GM10248 (cell line): ENCODE data around the gene MRRF.
A peak's percentile ranks its signal among the peaks of the same experiment; 100 is the strongest.

Experiments
- CTCF ChIA-PET: fragments of 300-600 bp; sonication (Branson Sonifier 250); formaldehyde crosslinking; extraction: SDS; loops from one replicate; lab custom pipeline; 2021; ENCODE audit warnings: antibody characterized with exemption; lab: Yijun Ruan, JAX
- POLR2A ChIA-PET: fragments of 350-650 bp; sonication (Branson Sonifier 250); formaldehyde crosslinking; extraction: SDS; loops from one replicate; lab custom pipeline; 2020; ENCODE audit warnings: antibody characterized with exemption; lab: Yijun Ruan, JAX
- DNase-seq: peaks from one replicate; pipeline ENCODE4 v3.0.0; 2012; ENCODE audit errors: extremely low spot score
- TF ChIP-seq, protein P1 (sequence below): IDR thresholded peaks from 2 replicates; pipeline ENCODE4 v1.5.1; 2012; ENCODE audit warnings: mild to moderate bottlenecking, low read depth; ENCODE audit errors: extremely low read depth, missing control alignments, control extremely low read depth

The MRRF gene

DNA sequence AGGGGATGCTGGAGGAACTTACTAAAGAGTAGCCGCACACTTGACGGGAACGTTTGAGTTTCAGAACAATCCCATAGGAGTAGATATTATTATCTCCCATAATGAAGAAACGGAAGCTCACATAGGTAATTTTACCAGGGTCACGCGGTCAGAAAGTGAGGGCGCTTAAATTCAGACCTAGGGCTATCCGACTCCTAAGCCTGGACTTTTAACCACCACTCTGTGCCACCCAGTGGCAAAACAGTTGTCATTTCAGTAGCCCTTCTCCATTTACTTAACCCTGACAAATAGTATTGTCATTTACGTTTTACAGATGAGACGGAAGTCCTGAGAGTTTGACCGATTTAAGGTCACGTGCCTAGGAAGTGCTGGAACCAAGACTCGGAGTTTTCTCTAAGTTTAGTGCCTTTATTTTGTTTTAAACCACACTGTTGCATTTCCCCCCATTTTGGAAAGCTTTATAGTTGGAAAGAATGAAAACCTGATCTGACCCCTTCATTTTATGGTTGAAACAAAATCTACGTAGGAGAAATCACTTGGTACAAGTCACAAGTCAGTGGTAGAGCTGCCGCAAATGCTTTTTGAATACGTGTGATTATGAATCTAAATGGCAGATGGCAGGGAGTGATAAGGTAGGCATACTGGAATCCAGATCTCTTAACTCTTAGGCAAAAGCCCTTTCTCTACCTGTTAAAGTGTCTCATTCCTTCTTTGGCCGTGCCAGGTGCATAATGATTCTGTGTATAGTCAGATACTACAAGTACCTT, 650 bp downstream of the MRRF start:
- ChIA-PET CTCF (interaction anchor here (1.1 to 2.2 kb wide), 7 partner anchors 10 to 1085 kb away, joined by 3 to 10 read pairs (median 3); no protein-coding TSS in a partner anchor), POLR2A (interaction anchor here (0.6 kb wide), 2 partner anchors 51 to 114 kb away, joined by 4 to 11 read pairs; no protein-coding TSS in a partner anchor)
- DNase-seq, result peak; percentile 58
- TF ChIP-seq, protein P1, sequence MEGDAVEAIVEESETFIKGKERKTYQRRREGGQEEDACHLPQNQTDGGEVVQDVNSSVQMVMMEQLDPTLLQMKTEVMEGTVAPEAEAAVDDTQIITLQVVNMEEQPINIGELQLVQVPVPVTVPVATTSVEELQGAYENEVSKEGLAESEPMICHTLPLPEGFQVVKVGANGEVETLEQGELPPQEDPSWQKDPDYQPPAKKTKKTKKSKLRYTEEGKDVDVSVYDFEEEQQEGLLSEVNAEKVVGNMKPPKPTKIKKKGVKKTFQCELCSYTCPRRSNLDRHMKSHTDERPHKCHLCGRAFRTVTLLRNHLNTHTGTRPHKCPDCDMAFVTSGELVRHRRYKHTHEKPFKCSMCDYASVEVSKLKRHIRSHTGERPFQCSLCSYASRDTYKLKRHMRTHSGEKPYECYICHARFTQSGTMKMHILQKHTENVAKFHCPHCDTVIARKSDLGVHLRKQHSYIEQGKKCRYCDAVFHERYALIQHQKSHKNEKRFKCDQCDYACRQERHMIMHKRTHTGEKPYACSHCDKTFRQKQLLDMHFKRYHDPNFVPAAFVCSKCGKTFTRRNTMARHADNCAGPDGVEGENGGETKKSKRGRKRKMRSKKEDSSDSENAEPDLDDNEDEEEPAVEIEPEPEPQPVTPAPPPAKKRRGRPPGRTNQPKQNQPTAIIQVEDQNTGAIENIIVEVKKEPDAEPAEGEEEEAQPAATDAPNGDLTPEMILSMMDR, result no peak

DNA sequence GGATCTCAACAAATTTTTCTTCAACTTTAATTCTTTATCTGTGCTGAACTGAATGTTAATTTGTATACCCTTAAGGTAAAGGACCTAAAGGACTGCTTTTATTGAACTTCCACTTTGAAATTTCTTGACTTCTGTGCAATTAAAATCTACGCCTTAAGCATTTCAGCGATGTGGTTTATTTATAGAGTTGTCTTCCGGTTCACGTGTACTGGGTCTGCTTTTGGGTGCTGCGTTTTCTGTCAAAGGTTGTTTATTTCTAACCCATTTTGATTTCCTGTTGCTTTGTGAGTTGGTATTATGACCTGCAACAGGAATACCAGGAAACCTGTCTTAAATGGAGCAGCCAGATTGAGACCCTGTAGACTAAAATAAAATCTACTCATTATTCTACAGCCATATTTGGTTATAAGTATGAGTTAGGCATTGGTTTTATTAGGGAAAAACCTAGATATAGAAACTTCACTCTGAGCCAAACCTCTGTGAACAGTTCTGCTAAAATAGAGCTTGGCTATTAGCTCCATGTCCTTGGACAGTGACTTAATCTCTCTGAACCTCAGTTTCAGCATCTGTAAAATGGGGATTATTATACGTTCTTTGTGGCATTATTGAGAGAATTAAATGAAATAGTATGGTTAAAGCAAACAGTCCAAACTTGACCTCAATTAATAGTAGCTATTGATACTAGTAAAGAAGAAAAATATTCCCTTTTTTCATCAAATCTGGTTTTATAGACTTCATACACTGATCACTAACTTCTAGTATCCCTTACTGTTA, 3.5 kb downstream of the MRRF start:
- DNase-seq, result no peak
- ChIA-PET CTCF (no interaction called here), POLR2A (no interaction called here)
- TF ChIP-seq, protein P1, result no peak

DNA sequence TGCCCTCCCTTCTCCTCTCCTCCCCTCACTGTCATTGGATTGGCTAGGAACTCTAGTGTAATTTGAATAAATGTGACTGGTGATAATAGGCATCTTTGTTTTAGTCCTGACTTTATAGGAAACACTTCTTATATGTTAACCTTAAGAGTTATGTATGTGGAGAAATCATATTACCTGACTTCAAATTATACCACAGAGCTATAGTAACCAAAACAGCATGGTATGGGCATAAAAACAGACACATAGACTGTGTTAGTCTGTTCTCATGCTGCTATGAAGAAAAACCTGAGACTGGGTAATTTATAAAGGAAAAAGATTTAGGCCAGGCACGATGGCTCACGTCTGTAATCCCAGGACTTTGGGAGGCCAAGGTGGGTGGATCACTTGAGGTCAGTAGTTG, 9.4 kb downstream of the MRRF start:
- ChIA-PET CTCF (no interaction called here), POLR2A (interaction anchor here (0.8 kb wide), 1 partner anchor 11 kb away, joined by 3 read pairs; no protein-coding TSS in a partner anchor)
- TF ChIP-seq, protein P1, result no peak
- DNase-seq, result no peak

DNA sequence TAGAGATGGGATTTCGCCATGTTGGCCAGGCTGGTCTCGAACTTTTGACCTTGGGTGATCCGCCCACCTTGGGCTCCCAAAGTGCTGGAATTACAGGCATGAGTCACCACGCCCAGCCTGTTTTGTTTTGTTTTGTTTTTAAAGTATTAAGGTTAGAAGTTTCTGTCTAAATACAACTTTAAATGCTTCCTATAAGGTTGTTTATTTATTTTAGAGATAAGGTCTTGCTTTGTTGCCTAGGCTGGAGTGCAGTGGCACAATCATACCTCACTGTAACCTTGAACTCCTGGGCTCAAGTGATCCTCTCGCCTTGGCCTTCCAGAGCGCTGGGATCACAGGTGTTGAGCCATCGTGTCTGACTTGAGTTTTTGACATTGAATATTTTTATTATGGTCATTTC, 11.4 kb downstream of the MRRF start:
- POLR2A ChIA-PET, result no interaction called here
- DNase-seq, result no peak
- TF ChIP-seq, protein P1, result no peak
- CTCF ChIA-PET, result interaction anchor here (1.1 kb wide), 1 partner anchor 9 kb away, joined by 3 read pairs; no protein-coding TSS in a partner anchor

DNA sequence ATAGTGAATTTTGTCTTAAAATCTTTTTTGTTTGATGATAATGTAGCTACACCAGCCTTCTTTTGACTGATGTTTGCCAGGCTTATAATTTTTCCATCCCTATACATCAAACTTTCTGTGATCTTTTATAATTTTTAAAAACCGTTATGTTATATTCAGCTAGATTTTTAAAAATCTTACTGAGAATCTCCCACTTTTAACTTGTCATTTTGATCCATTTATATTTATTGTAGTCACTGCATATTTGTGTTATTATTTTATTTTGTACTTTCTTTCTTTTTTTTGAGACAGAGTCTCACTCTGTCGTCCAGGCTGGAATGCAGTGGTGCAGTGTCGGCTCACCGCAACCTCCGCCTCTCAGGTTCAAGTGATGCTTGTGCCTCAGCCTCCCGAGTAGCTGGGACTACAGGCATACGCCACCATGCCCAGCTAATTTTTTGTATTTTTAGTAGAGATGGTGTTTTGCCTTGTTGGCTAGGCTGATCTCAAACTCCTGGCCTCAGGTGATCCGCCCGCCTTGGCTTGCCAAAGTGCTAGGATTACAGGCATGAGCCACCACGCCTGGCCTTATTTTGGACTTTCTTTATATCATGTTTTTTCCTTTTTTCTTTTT, 12.7 kb downstream of the MRRF start:
- CTCF ChIA-PET, result interaction anchor here (1.1 kb wide), 1 partner anchor 8 kb away, joined by 3 read pairs; no protein-coding TSS in a partner anchor
- TF ChIP-seq, protein P1, result no peak
- no peak for DNase-seq
- POLR2A ChIA-PET, result no interaction called here

DNA sequence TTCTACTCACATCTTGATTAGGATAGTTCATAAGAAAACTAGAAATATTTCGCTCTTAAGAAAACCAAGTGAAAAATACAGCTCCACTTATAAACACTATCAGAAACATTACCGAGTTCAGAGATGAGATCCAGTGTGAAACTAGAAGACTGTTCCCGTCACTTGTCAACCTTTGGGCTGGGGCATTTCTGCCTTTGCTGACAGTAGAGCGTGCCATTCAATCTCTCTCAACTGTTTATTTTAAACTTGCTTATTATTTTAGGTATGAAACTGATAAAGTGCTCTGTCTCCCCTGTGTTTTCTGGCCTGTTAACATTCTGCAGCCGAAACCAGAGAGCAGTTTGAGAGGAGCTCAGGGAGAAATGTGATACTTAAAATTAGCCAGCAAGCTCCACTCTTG, 16.7 kb downstream of the MRRF start:
- POLR2A ChIA-PET, result no interaction called here
- CTCF ChIA-PET, result no interaction called here
- TF ChIP-seq, protein P1, result no peak
- no peak for DNase-seq
